ENCODE measurements around the gene CDC42SE2.

The CDC42SE2 gene

GRCh38 chr5:131263648-131264450, at the start of gene CDC42SE2:
Gene CDC42SE2 (plus strand): TSS chr5:131264053. CDS start chr5:131359494, 95,441 bp downstream.
- peak; percentile 79 to 85 for DNase-seq

DNA sequence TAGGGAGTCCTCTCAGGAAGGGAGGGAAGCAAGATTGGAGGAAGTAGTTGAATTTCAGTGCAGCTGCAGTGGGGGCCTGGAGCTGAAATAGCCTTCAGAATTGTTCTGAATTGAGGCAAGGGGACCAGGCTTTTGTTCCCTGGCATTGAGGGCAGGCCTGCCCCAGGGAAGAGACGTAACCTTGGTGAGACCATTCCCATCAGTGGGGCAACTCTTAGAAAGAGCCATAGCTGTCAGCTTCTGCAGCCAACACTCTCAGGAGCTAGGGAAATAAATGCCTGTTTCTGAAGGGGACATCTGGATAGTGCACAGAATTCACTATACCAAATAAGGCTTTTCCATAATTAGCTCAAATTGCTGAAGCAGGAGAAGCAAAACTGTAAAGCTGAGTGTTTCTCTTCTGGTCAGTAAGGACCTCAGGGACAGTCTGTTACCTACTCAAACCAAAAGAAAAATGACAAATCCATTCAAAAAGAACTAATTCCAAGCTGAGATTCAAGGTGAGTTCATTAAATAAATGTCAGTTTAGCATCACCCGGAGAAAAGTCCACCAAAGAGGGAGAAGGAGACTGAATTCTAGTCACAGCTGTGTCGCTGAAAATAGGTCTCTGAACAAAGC, 49.1 kb upstream of the CDC42SE2 start:
- DNase-seq = no peak

GRCh38 chr5:131217791-131218190, 46.1 kb upstream of the CDC42SE2 start:
- DNase-seq = no peak

- DNase-seq = no peak
Observed at GRCh38 chr5:131218392-131218791, 45.5 kb upstream of the CDC42SE2 start.

- no peak for DNase-seq
Observed at GRCh38 chr5:131220566-131220965, 43.3 kb upstream of the CDC42SE2 start.

- DNase-seq = no peak
Observed at GRCh38 chr5:131221008-131221703, 42.7 kb upstream of the CDC42SE2 start.

- DNase-seq = no peak
Observed at GRCh38 chr5:131221888-131222287, 42.0 kb upstream of the CDC42SE2 start.

DNA sequence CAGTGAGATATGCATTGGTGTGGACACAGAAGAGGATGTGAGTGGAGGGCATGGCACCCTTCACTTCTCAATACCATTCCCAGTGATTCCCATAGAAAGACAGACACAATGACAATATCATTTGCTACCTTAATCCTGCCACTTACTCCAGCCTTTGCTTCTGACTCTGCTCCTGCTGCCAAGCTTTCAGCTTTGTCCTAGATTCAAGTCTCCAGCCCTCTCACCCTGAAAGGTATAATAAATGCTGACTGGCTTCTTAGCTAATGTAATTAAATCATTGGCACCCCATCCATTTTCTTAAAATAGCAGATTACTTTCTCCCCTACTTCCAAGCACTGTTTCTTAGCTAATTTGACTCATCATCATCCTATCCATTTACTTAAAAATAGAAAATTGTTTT, 41.1 kb upstream of the CDC42SE2 start:
- no peak for DNase-seq

- DNase-seq = no peak
Observed at GRCh38 chr5:131223751-131224386, 40.0 kb upstream of the CDC42SE2 start.

DNA sequence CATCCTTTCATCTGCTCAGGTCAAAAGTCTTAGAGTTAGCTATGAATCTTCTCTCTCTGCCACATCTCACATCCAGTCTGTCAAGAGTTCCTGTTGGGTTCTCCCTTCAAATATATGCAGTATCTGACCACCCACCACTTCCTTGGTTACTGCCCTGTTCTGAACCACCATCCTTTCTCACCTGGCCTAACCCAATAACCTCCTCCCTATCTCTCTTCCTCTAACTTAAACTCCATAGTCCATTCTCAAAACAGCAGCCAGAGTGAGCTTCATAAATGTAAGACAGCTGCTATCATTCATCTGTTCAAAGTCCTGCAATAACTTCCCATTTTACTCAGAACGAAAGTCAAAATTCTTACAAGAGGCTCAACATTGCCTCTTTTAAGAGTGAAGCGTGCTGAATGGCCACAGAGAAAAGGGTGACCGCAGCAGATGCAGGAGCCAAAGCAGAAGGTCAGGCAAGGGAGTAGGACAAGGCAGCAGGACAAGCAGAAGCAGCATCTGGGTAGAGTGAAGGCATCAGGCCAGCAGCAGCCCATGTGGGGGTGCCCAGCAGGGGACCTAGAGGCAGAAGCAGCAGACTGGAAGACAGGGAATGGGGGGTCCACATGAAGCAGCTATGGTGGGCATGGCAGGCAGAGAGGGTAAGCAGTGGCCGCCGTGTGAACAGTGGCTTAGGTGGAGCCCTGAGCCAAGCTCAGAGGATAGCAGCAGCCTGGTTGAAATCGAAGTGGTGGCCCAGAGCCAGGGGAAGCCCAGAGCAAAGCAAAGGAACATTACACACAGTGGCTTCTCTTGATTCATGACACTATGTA, 39.3 kb upstream of the CDC42SE2 start:
- DNase-seq = no peak

GRCh38 chr5:131225282-131225974, 38.4 kb upstream of the CDC42SE2 start:
- DNase-seq = no peak

DNA sequence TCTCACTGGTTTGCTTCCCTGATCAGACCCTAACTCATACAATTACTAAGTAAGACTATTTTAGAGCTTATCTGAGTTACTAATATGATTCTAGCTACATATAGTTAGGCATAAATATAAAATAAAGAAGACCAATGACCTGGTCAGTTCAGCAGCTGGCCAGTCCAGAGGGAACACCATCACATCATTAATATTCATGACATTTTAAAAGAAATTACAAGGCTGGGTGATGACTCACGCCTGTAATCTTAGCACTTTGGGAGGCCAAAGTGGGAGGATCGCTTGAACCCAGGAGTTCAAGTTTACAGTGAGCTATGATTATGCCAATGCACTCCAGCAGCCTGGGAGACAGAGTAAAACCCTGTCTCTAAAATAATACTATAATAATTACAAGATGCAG, 37.0 kb upstream of the CDC42SE2 start:
- no peak for DNase-seq

DNA sequence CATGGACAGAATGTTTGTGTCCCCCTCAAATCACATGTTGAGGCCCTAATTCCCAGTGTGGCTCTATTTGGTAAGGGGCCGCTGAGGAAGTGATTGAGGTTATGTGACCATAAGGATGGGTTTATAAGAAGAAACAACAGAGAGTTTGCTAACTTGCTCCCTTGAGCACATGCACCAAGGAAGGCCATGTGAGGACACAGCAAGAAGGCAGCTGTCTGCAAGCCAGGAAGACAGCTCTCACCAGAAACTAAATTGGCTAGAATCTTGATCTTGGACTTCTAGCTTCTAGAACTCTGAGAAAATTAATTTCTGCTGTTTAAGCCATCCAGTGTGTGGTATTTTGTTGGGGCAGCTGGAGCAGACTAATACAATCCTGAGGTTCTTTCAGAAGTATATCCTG, 35.2 kb upstream of the CDC42SE2 start:
- DNase-seq = no peak

DNA sequence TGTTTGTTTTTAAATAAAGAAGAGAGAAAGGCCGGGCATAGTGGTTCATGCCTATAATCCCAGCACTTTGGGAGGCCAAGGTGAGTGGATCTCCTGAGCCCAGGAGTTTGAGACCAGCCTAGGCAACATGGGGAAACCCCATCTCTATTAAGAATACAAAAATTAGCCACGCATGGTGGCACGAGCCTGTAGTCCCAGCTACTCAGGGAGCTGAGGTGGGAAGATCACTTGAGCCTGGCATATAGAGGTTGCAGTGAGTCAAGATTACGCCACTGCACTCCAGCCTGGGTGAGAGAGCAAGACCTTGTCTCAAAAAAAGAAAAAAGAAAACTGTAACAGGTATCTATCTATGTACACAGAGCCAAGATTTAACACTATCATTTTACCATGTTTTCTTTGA, 34.2 kb upstream of the CDC42SE2 start:
- DNase-seq = no peak

GRCh38 chr5:131230406-131230805, 33.4 kb upstream of the CDC42SE2 start:
- no peak for DNase-seq

GRCh38 chr5:131239686-131240085, 24.2 kb upstream of the CDC42SE2 start:
- DNase-seq = no peak

GRCh38 chr5:131242728-131243255, 21.1 kb upstream of the CDC42SE2 start:
- DNase-seq = no peak

DNA sequence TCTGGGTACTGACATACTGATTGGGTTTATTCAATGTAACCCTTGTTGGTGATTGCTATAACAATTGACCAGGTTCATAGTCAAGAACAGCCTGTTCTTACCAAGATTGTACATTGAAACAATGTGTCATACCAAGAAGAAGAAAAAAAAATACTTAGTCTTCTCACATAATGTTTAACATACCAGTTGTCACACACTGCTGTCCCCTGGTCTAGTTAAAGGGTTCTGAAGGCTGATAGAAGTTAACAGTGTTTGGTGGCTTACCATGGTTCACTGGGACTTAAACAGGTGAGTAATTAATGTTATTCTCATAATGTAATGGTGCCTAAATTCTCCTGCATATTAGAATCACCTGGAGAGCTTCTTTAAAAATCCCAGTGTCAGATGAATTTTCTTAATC, 18.5 kb upstream of the CDC42SE2 start:
- no peak for DNase-seq

DNA sequence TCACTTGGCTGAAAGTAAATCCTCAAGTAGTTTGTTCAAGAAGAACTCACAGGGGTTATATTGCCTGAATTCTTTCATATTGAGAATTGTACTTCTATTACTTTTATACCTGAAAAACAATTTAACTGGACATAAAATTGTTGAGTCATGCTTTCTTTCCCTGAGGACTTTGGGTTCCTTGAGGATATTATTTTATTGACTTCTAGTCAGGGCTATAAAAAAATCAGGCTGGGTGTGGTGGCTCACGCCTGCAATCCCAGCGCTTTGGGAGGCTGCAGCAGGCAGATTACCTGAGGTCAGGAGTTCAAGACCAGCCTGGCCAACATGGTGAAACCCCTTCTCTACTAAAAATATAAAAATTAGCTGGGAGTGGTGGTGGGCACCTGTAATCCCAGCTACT, 17.9 kb upstream of the CDC42SE2 start:
- no peak for DNase-seq

DNA sequence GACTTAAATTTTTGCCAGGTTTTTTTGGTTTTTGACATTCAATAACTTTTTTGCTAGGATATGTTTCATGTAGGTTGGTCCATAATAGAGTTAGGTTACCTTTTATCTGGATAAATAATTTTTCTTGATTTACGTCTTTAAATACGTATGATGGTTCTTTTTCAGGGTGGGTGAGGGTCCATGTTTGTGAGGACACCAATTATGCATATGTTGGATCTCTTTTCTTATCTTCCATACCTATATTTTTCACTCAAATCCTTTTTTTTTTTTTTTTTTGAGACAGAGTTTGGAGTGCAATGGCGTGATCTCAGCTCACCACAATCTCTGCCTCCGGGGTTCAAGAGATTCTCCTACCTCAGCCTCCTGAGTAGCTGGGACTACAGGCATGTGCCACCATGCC, 17.3 kb upstream of the CDC42SE2 start:
- no peak for DNase-seq

- no peak for DNase-seq
Observed at GRCh38 chr5:131250751-131251475, 12.9 kb upstream of the CDC42SE2 start.

Measured in SHP77 (cell line).